Measurements from ENCODE around the gene WDR1. TPM values are rescaled to one million over a fixed set of nuclear protein-coding genes. Genes with fewer than 3 reads are reported as not detected.

Gene WDR1
- total and polyA plus RNA-seq, 4 donors, result 159 to 593 (median 273) TPM

DNA sequence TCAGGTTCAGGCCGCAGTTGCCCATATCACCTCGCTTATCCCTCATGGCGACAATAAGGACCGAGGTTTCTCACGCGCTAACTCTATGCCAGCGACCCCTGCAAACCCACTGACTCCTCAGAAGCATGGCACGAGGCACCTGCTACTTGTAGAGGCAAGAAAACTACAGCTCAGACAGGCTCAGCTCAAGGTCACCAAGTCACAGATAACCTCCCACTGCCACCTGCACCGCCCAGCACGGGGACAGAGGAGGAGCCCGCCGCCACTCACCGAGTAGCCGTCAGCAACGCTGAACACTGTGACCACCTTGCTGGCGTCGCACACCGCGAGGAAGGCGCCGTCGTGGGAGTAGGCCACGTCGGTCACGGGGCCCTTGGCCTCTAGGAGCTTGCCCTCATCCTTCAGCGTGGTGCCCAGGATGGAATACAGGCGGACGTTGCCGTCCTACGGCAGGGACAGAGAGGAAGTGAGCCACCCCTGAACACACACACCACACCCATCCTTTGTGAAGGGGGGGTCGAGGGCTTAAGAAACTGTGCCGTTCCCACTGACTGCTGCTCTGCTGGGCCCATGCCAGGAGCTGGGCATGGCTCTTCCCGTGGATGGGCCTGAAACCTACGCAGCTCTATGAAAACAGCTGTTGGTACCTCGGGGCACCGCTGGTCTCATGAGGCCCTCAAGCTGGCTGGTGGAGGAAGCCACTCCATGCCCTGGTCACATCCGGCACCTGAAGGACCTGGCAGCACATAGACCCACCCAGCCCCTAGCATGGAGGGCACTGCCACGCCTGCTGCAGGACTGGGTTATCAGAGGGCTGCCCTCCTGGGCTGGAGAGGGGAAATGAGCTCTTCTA lies 38.9 kb downstream of the WDR1 start:
- H3K36me3 ChIP-seq (ENCODE audit: control insufficient read depth in 1 of 2, insufficient read depth in 2 of 2, low read length in 1 of 2), result peaks cover 19 to 42% of the 10 kb centered on the region in 2 donors
- H3K27ac ChIP-seq (ENCODE audit: low read depth in 1 of 2, low read length in 2 of 2), result no peak overlapping the region
- DNase-seq (peak; percentile 53 to 76), ATAC-seq (ENCODE audit: low FRiP score) (peak; percentile 27)
- no peaks in the 10 kb centered on the region for H3K9me3 ChIP-seq (ENCODE audit: control insufficient read depth, low read length)
- no peaks in the 10 kb centered on the region for H3K4me1 ChIP-seq (ENCODE audit: control insufficient read depth in 1 of 2, insufficient read depth in 2 of 2, low read length in 2 of 2)
- no peaks in the 10 kb centered on the region for H3K27me3 ChIP-seq (ENCODE audit: control insufficient read depth in 1 of 2, insufficient read depth in 2 of 2, low read length in 1 of 2)
- 78 to 81% methylated on average over 38 of the region's 38 CpGs for WGBS, 2 donors
- intact Hi-C loops (cut with DNase I), result loop anchor here in 1 of 2 donors (5.0 kb wide), 1 partner anchor 35 kb away; no protein-coding TSS in a partner anchor
- no peak overlapping the region for H3K4me3 ChIP-seq (ENCODE audit: low read length in 2 of 2)

DNA sequence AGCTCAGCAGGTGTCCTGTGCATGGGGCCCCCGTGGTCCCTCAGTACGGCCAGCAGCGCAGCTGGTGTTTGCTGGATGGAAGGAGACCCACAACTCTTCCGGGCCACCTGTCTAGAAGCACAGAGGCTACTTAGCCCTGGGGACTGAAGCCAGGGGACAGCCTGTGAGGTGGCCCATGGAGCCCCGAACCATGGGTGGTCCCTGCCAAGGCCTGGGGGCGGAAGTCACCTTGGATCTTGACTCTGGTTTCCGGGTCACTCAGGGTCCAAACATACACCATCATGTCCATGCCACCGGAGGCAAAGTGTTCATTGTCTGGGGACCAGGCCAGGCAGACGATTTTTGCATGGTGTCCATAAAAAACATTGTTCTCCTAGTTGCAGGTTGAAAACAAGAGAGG lies 39.5 kb downstream of the WDR1 start:
- ATAC-seq (ENCODE audit: low FRiP score), result no peak
- no peaks in the 10 kb centered on the region for H3K9me3 ChIP-seq (ENCODE audit: control insufficient read depth, low read length)
- peak; percentile 43 to 56 for DNase-seq
- H3K27me3 ChIP-seq (ENCODE audit: control insufficient read depth in 1 of 2, insufficient read depth in 2 of 2, low read length in 1 of 2), result no peaks in the 10 kb centered on the region
- peaks cover 19 to 38% of the 10 kb centered on the region in 2 donors for H3K36me3 ChIP-seq (ENCODE audit: control insufficient read depth in 1 of 2, insufficient read depth in 2 of 2, low read length in 1 of 2)
- no peaks in the 10 kb centered on the region for H3K4me1 ChIP-seq (ENCODE audit: control insufficient read depth in 1 of 2, insufficient read depth in 2 of 2, low read length in 2 of 2)
- H3K27ac ChIP-seq (ENCODE audit: low read depth in 1 of 2, low read length in 2 of 2), result no peak overlapping the region
- no peak overlapping the region for H3K4me3 ChIP-seq (ENCODE audit: low read length in 2 of 2)
- 72 to 78% methylated on average over 9 of the region's 9 CpGs for WGBS, 2 donors
- intact Hi-C loops (cut with DNase I), result loop anchor here in 1 of 2 donors (5.0 kb wide), 1 partner anchor 35 kb away; no protein-coding TSS in a partner anchor

GRCh38 chr4:10075953-10076391 lies 40.6 kb downstream of the WDR1 start:
- Histone ChIP-seq H3K27ac (ENCODE audit: low read depth in 1 of 2, low read length in 2 of 2) (no peak overlapping the region), H3K27me3 (ENCODE audit: control insufficient read depth in 1 of 2, insufficient read depth in 2 of 2, low read length in 1 of 2) (no peaks in the 10 kb centered on the region), H3K36me3 (ENCODE audit: control insufficient read depth in 1 of 2, insufficient read depth in 2 of 2, low read length in 1 of 2) (peaks cover 15 to 36% of the 10 kb centered on the region in 2 donors), H3K4me3 (ENCODE audit: low read length in 2 of 2) (no peak overlapping the region), H3K4me1 (ENCODE audit: control insufficient read depth in 1 of 2, insufficient read depth in 2 of 2, low read length in 2 of 2) (no peaks in the 10 kb centered on the region), H3K9me3 (ENCODE audit: control insufficient read depth, low read length) (no peaks in the 10 kb centered on the region)
- DNase-seq, result peak in 1 of 2 donors; percentile 70
- intact Hi-C loops (cut with DNase I), result loop anchor here in 1 of 2 donors (5.0 kb wide), 1 partner anchor 36 kb away; no protein-coding TSS in a partner anchor
- WGBS, 2 donors, result 61 to 68% methylated on average over 11 of the region's 11 CpGs
- ATAC-seq (ENCODE audit: low FRiP score), result no peak

GRCh38 chr4:10075158-10075863 lies 41.3 kb downstream of the WDR1 start:
- no peak overlapping the region for H3K4me3 ChIP-seq (ENCODE audit: low read length in 2 of 2)
- no peaks in the 10 kb centered on the region for H3K4me1 ChIP-seq (ENCODE audit: control insufficient read depth in 1 of 2, insufficient read depth in 2 of 2, low read length in 2 of 2)
- 73 to 74% methylated on average over 20 of the region's 20 CpGs for WGBS, 2 donors
- H3K27me3 ChIP-seq (ENCODE audit: control insufficient read depth in 1 of 2, insufficient read depth in 2 of 2, low read length in 1 of 2), result no peaks in the 10 kb centered on the region
- ATAC-seq (ENCODE audit: low FRiP score), result no peak
- DNase-seq, result peak in 1 of 2 donors; percentile 66
- H3K9me3 ChIP-seq (ENCODE audit: control insufficient read depth, low read length), result no peaks in the 10 kb centered on the region
- intact Hi-C loops (cut with DNase I), result loop anchor here in 1 of 2 donors (5.0 kb wide), 1 partner anchor 37 kb away; no protein-coding TSS in a partner anchor
- peaks cover 12 to 32% of the 10 kb centered on the region in 2 donors for H3K36me3 ChIP-seq (ENCODE audit: control insufficient read depth in 1 of 2, insufficient read depth in 2 of 2, low read length in 1 of 2)
- H3K27ac ChIP-seq (ENCODE audit: low read depth in 1 of 2, low read length in 2 of 2), result no peak overlapping the region

- DNase-seq, result no peak
These were observed 41.9 kb downstream of the WDR1 start for GRCh38 chr4:10074767-10075105.

DNA sequence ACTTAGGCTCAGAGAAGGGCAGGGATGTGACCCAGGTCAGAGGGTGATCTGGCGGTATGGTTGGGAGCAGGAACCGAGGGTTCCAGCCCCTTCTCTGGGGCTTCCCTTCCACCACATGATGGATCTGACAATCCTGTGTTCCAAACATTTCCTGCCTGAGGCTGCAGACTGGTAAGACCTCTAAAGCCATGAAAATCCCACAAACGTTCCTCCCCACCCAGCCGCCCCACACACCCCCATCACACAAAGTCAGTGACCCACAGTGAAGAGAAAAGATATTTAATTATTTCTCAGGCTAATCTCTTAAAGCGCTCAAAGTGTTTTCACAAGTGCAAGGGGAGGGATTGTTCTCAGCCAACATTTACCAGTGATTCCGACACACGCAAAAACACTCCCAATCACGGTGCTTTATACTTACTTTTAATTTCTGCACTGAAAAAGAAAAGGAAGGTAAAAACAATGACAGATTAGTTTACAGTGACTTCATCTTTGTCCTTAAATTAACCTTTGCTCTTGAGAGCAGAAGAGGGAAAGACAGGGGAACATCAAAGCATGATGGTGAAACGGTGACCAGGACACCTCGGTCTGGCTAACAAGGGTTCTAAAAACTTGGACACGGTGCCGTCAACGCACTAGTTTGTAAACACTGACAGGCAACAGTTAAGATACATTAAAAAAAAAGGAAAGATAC lies 42.4 kb downstream of the WDR1 start:
- Histone ChIP-seq H3K4me1 (ENCODE audit: control insufficient read depth in 1 of 2, insufficient read depth in 2 of 2, low read length in 2 of 2) (no peaks in the 10 kb centered on the region), H3K27me3 (ENCODE audit: control insufficient read depth in 1 of 2, insufficient read depth in 2 of 2, low read length in 1 of 2) (no peaks in the 10 kb centered on the region), H3K4me3 (ENCODE audit: low read length in 2 of 2) (no peak overlapping the region), H3K27ac (ENCODE audit: low read depth in 1 of 2, low read length in 2 of 2) (no peak overlapping the region), H3K36me3 (ENCODE audit: control insufficient read depth in 1 of 2, insufficient read depth in 2 of 2, low read length in 1 of 2) (peaks cover 7 to 28% of the 10 kb centered on the region in 2 donors), H3K9me3 (ENCODE audit: control insufficient read depth, low read length) (no peaks in the 10 kb centered on the region)
- no peak for ATAC-seq (ENCODE audit: low FRiP score)
- 80 to 85% methylated on average over 13 of the region's 13 CpGs for WGBS, 2 donors
- DNase-seq, result no peak
- intact Hi-C loops (cut with DNase I), result no loop called here

More at GRCh38 chr4:10074767-10075105, 41.9 kb downstream of the WDR1 start:
- H3K36me3 ChIP-seq (ENCODE audit: control insufficient read depth in 1 of 2, insufficient read depth in 2 of 2, low read length in 1 of 2), result peaks cover 7 to 29% of the 10 kb centered on the region in 2 donors
- no peaks in the 10 kb centered on the region for H3K9me3 ChIP-seq (ENCODE audit: control insufficient read depth, low read length)
- H3K4me3 ChIP-seq (ENCODE audit: low read length in 2 of 2), result no peak overlapping the region
- H3K27ac ChIP-seq (ENCODE audit: low read depth in 1 of 2, low read length in 2 of 2), result no peak overlapping the region
- 77 to 81% methylated on average over 7 of the region's 7 CpGs for WGBS, 2 donors
- no peak for ATAC-seq (ENCODE audit: low FRiP score)
- intact Hi-C loops (cut with DNase I), result loop anchor here in 1 of 2 donors (5.0 kb wide), 1 partner anchor 38 kb away; no protein-coding TSS in a partner anchor
- H3K27me3 ChIP-seq (ENCODE audit: control insufficient read depth in 1 of 2, insufficient read depth in 2 of 2, low read length in 1 of 2), result no peaks in the 10 kb centered on the region
- H3K4me1 ChIP-seq (ENCODE audit: control insufficient read depth in 1 of 2, insufficient read depth in 2 of 2, low read length in 2 of 2), result no peaks in the 10 kb centered on the region

DNA sequence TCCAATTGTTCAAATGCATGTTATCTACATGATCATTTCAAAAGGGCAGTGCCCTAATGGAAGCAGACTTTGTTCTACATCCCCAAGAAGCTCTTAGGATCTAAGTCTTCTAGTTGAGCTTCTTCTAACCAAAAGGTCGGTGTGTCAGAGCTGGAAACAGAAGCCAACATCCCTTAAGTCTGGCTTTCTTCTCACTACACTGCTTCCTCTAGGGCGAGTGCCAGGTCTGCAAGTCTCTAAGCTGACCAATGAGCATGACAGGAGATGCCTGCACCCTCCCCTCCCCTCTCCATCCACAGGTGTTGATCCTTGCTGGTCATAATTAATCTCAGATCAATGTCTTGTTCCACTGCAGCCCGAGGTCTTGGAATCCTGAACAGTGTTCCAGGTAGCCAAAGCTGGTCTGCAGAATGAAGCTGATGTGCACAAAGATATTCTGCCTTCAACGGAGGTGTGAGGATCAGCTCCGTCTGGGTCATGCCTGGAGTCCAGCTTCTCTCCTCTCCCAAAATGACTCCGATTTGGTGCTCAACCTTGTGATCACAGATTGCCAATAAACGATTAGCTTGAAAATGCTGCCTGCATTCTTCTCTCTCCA lies 44.1 kb downstream of the WDR1 start:
- Histone ChIP-seq H3K27ac (ENCODE audit: low read depth in 1 of 2, low read length in 2 of 2) (peak overlapping the region in 1 of 2 donors; percentile 17), H3K36me3 (ENCODE audit: control insufficient read depth in 1 of 2, insufficient read depth in 2 of 2, low read length in 1 of 2) (peaks cover 7 to 13% of the 10 kb centered on the region in 2 donors), H3K4me3 (ENCODE audit: low read length in 2 of 2) (no peak overlapping the region), H3K9me3 (ENCODE audit: control insufficient read depth, low read length) (no peaks in the 10 kb centered on the region), H3K27me3 (ENCODE audit: control insufficient read depth in 1 of 2, insufficient read depth in 2 of 2, low read length in 1 of 2) (no peaks in the 10 kb centered on the region), H3K4me1 (ENCODE audit: control insufficient read depth in 1 of 2, insufficient read depth in 2 of 2, low read length in 2 of 2) (no peaks in the 10 kb centered on the region)
- DNase-seq, result peak in 1 of 2 donors; percentile 71
- 50 to 57% methylated on average over 7 of the region's 7 CpGs for WGBS, 2 donors
- intact Hi-C loops (cut with DNase I), result no loop called here
- ATAC-seq (ENCODE audit: low FRiP score), result no peak
